Head of caudate nucleus (tissue), 42 donors: ENCODE data around the gene HAGH.

Experiments used
- DNase-seq, 42 donors: peaks; one replicate each; pipeline versions ENCODE4 v3.0.0 to v3.0.0-alpha.2; 2020 to 2021; ENCODE audit warnings: mixed read lengths in 7 of 42
- intact Hi-C: fragments of 100-400 bp; cut with DNase I; formaldehyde crosslinking; loops from one replicate; pipeline ENCODE4 v1.15.0; 2022

HAGH gene

DNA sequence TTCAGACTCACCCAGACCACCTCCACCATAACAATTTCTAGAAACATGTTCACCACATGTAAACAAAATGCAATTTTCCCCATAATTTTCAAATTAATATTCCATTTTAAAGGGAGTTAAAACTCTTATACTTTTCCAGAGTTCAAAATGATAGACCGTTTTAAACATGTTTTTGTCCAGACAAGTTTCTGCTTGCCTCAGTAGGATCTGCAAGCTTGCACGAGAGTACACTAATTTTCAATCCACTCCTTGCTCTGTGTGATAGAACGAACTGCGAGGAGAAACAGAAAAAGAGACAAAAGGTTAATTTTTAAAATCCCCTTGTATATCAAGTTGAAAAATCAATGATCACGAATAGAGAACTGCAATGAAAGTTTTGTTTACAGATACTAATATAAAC is 7.5 kb upstream of the HAGH start:
- intact Hi-C loops, result no loop called here
- no peak for DNase-seq

DNA sequence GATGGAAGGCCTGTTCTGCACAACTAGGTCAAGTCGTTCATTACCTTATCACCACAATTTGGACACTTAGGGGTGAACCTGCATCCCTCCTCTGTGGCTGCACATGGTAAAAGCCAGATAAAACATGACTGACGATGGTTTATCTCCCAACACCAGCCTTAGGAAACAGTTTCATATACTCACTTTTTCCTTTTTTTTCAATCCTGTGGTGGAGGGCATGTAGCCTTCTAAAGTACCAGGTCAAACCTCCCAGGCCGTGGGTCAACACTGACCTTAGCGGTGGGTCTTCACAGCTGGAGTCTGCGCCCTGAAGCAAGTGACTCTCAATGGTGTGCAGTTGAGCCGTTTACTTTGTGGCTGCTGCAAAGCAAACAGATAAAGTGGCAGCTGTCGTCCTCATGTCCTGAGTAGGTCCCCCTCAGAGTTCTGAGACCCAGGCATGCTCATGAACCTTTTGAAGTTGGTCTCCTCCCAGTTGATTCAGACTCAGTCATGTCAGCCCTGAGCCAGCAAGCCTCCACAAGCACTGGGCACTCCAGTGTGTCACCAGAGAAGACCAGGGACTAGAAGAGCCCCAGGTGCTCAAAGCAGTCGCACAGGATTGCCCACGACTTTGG is 6.3 kb upstream of the HAGH start:
- no peak for DNase-seq
- intact Hi-C loops, result no loop called here

DNA sequence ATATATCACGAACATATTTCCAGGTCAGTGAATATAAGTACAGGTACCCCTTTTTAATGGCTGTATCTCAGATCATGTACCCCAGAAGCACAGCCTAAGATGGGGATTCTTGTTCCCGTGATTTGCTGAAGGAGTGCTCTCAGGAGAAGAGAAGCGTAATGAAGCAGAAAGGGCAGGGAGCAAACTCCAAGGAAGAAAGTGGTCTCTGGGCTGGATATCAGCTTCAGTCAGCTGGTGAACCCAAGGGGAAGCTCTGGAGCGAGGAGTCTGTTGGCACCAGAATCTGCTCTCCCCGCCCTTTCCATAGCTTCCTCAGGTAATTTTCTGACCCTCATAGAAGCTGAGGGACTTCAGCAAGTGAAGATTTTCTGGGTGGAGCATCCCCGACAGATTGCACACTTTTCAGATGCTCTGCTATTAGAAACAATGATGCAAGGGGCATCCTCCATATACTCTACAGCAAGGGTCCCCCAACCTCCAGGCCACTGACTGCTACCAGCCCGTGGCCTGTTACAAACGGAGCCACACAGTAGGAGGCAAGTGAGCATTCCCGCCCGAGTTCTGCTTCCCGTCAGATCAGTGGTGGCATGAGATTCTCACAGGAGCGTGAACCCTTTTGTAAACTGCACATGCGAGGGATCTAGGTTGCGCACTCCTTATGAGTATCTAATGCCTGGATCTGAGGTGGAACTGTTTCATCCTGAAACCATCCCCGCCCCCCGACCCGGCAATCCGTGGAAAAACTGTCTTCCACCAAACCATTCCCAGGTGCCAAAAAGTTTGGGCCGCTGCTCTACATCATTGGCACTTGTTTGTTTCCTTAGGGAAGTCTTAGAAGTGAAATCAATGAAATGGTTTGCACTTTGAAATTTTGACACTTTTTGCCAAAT is 4.8 kb upstream of the HAGH start:
- intact Hi-C loops, result no loop called here
- DNase-seq, result no peak

DNA sequence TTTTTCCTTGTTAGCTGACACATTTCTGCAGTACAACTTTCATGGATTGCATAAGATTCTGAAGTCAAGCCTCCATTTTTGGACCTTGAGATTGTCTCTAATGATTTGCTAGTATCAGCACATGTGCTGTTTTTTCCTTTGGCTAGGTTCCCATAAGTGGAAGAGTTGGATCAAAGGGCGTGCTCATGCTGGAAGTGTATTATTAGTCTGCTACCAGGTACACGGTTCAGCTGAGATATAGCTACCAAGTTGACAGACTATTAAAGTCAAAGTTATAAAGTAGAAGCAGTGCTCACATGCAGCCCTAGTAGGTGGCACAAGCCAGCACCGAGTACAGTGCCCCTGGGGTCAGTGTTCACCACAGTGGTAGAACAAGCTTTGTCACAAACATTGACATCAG is 3.6 kb upstream of the HAGH start:
- intact Hi-C loops, result no loop called here
- no peak for DNase-seq

DNA sequence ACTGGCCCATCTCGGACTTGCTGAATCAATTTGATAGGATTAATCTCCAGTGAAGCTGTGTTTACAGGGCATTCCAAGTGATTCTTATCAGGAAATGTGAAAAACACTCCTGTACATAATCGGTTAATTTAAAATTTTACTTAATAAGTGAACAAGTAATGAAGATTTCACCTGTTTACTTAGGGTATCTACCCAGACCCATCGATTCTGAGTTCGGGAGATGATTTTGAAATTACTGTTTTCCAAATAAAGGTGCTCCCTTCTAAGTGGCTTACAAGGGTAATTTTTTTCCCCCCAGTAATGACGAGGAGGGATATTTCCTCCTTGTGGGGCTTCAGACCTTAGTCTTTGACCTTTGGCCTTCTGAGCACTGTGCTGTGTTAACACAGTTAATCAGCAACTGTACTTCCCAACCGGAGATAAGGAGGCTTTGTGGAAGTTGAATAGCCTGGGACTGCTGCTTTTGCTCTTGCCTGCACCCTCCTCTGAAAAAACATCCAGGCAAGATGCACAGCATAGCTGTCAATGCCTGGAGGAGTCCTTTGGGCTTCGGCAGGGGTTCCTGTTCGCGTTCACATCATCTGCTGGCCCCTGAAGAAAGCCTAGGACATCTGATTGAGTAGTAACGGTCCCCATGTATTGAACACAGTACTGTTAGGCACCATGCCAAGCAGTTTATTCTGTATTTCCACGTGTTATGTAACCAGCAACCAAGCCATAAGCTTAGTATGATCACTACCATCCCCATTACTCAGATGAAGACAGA is 2.2 kb upstream of the HAGH start:
- DNase-seq, result no peak
- intact Hi-C loops, result no loop called here

DNA sequence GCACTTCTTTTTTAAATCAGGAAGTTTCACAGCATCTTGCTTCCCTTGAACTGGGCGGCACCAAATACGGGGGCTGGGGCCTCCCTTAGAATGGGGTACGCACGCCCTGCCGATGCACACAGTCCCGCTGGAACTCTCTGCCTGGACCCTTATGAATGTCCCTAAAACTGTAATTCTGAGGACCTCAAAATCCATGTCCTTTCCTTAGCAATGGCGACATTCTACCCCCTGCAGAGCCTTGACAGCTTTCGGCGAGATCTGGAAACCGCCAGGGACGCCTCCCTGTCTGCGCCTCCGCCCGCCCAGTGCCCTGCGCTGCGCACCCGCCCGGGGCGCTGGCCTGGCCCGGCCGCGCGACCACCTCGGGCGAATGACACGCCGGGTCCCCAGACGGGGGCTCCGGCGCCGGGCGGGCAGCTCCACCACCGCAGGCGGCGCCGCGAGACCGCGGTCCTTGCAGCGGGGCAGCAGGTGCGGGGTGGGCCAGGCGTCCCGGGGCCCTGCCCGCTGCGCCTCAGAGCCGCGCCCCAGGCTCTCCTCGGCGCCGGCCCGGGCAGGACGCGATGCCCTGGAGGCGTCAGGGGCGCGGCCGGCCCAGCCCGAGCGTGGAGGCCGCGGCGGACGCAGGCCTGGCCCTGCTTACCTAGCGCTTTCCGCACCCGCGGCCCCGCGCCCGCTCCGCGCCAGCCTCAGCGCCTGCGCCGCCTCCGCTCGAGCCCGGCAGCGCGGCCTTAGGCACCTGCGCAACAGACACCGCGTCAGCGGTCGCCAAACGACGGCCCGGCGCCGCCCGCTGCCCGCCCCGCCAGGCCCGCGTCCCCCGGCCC is 548 bp downstream of the HAGH start:
- peak in 18 of 42 donors; percentile 7 to 75 (median 57) for DNase-seq
- intact Hi-C loops, result no loop called here

DNA sequence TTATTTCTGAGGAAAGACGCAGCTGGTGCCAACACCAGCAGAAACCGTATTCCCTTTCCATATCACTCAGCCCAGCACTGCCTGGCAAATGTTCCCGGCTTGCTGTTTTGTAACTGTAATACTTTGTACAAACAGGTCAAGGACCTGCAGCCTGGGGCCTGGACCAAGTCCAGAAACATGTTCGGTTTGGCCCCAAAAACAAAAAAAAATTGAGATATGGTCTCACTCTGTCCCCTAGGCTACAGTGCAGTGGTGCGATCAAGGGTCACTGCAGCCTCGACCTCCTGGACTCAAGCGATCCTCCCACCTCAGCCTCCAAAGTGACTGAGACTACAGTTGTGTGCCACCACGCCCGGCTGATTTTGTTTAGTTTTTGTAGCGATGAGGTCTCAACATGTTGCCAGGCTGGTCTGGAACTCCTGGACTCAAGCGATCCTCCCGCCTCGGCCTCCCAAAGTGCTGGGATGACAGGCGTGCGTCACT is 1.2 kb downstream of the HAGH start:
- intact Hi-C loops, result no loop called here

DNA sequence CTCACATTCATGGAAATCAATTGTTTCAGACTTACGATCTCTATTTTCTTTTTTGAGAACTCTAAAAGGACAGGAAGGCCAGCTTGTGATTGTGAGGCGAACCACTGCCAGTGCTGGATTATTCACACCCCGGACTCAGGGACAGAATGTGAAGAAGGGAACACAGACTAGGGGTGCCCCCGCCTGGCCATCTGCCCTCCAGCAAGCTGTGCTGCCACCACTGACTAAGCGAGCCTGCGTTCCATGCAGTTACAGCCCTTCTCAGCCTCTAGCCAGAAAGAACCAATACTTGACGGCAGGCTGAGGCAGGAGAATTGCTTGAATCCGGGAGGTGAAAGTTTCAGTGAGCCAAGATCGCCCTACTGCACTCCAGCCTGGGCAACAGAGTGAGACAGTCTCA is 2.8 kb downstream of the HAGH start:
- intact Hi-C loops, result no loop called here
- peak in 24 of 42 donors; percentile 2 to 69 (median 28) for DNase-seq

More for the DNA sequence above, 1.2 kb downstream of the HAGH start:
- peak in 2 of 42 donors; percentile 6 to 18 for DNase-seq

DNA sequence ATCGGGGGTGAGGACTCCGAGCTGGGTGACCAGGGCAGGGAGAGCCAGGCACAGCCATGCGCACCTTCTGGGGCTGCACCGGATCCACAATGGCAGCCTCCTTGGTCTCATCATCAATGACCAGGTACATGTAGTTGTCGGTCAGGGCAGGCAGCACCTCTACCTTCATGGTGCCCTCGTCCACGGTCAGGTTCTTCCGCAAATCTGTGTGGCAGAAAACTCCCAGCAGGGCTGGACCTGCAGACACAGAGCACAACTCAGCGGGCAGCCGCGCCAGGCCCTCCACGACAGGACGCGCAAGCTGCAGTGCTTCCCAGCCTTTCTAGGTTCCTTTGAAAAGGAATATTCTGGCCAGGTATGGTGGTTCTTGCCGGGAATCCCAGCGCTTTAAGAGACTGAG is 3.8 kb downstream of the HAGH start:
- intact Hi-C loops, result no loop called here
- DNase-seq, result peak in 1 of 42 donors; percentile 23

DNA sequence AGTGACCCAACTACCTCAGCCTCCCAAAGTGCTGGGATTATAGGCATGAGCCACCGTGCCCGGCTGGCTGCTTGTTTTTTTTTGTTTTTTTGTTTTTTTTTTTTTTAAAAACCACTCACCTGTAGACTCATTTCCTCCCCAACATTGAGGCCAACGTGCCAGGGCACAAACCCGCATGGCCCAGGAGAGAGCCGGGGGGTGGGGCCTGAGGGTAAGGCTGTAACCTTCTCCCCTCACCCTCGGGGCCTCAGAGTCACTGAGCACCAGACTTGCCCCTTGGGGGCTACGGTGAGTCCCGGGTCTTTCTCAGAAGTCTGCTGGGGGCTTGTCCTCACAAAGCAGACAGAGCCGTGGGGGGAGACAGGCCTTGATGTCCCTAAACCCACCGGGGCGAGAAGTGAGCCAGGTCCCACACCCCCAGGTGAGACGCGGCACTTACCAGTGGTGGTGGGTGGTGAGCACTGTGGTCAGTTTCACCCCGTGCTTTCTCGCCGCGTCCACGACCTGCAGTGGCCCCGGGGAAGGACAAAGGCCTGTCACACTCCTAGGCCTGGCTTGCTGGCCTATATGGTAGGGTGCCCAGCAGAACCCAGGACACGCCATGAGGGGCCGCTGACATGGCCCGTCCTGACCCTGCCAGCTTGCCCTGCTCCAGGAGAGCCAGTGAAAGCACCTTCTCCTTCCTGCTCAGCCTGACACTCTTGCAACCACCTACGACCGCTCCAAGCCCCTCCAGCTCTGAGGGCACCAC is 4.6 kb downstream of the HAGH start:
- peak in 1 of 42 donors; percentile 5 for DNase-seq
- intact Hi-C loops, result no loop called here

DNA sequence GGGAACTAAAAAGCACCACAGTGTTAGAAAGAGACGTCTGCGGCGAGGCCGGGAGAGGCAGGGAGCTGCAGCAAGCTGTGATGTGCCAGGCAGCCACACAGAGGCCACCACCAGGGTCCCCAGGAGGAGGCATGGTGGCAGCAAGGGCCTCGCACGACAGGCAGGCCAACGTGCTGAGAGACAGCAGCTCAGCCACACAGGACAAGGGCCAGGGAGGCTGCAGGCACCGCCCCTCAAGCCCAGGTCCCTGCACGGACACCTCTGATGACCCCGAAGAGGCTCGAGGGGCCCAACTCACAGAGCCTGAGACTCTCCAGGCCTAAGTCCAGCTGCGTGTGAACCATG is 5.7 kb downstream of the HAGH start:
- DNase-seq, result no peak
- intact Hi-C loops, result no loop called here

DNA sequence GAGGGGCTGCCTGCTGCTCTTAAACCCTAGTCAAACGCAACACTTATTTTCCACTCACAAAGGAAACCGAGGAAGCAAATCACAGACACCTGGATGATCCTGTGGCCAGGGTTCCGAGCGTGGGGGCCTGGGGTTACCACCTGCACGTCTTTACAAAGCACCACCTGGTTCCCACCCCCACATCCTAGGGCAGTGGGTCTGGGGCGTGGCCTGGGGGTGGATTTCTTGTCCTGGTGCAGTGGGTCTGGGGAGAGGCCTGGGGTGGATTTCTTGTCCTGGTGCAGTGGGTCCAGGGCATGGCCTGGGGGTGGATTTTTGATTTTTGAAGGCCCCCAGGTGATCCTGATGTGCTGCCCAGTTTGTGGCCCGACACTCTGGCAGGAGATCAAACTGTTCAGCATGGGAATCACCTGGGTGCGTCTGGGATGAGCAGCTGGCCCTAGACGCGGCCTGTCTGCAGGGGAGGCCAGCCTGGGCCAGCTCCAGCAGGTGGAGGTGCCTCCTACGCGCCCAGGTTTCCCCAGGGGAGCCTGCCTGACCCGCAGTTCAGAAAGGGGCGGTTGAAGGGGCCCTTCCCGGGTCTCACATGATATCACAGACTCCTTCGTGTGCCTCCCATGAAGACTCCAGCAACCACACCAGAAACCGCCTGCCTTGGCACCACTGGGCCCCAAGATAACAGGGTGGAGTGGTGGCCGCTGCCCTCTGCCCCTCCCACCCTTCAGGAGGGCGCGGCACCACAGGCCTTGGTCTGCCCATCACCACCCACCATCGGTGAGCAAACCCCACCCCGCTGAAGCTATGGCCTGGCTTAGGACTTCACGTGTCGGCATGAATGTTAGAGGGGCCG is 6.3 kb downstream of the HAGH start:
- intact Hi-C loops, result no loop called here
- peak in 2 of 42 donors; percentile 16 to 18 for DNase-seq

DNA sequence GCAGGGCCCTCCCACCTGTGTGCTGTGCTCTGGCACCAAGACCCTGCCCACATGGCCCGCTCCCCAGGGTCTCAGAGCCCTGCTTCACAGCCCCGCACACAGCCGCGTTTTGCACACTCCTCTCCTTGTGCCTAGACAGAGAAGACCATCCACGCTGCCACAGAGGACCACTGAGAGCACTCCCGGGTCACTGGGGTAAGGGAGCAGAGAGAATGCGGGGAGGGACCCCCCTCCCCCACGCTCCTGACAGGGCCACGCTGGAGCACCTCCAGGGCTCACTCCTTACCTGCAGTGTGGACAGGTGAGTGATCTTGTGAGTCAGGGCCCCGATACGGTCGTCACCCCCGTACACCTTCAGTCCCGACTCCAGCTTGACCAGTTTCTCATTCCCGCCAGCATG is 7.0 kb downstream of the HAGH start:
- DNase-seq, result peak in 2 of 42 donors; percentile 6 to 19
- intact Hi-C loops, result no loop called here

DNA sequence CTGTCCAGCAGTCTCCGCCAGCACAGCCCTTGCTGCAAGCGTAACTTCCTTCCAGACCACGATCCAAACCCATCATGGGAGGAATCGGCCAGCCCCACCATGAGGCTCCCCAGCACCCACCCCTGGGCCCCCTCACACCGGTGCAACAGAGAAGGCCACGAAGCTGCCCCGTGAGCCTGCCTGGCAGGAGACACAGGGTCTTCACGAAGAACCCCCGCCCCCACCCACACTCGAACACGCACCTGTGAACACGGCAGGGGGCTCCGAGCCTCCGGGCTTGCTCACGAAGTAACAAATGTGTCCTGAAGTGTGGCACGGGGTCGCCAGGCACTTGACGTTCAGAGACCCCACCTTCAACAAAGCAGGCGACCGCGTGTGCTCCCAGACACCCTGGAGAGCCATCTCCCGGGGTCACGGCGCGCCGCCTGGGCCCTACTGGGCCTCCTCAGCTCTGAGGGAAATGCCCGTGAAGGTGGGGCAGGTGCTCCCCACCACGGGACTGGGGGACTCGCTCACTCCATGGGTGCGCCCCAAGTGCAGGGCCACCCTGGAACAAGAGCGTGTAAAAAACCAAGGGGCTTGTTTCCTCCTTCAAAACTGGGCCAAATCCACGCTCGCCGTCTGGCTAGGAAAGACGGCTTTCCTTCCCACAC is 7.6 kb downstream of the HAGH start:
- intact Hi-C loops, result no loop called here
- DNase-seq, result peak in 1 of 42 donors; percentile 10

DNA sequence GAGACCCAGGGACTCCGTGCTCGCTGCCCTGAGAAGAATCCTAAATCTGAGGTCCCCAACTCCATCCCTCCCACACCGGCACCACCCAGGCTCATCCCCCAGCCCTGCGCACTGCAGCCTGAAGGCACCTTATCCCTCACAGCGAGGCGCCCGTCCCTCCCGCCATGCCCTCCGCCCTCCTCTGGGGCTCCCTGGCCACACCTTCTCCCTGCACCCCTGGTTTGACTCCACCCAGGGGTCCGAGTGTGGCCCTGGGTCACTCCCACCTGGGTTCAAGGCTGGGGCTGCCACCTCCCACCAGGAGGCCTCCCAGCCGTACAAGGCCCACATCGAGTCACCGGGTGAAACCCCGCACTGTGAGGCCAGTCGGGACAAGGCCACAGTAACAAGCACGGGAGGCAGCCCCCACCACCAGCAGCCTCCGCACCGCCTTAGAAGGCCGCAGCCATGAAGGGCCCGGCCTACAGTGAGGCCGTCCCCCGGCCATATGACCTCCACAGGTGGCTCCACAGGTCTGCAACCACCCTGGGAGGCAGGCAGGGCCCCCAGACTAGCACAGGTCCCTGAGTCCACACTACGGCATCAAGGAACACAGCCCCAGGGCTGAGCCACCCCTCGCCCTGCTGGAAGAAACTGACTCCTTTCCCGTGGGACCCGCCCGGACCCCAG is 8.3 kb downstream of the HAGH start:
- intact Hi-C loops, result no loop called here
- DNase-seq, result no peak

DNA sequence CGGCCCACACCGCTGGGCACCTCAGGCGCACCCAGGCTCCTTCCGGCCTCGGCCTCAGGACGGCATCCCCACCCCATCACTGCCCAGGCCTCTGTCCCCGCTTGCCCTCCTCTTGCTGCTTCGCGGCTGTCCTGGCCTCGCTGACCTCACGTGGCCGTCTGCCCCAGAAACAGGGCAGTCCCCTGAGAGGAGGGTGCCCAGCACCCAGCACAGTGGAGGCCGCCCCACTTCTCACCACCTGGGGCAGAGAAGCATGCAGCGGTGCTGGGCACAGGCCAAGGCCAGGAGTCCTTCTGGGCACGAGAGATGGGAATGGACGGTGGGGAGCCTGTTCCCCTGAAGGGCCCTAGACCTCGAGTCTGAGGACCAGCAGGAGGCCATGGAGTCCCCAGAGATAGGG is 8.9 kb downstream of the HAGH start:
- no peak for DNase-seq
- intact Hi-C loops, result no loop called here

DNA sequence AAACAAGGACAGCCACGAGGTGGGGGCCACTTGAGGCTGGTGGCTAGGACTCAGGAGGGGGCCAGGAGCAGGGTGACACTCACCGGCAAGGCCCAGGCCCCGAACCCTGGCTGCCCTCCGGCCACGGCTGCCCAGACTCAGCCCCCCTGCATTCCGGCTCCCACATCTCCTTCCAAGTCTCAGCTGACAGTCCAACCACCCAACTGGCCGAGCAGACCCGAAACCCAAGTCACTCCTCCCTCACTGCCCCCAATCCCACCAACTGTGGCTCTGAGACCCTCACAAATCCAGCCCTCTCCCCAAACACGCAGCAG is 9.4 kb downstream of the HAGH start:
- intact Hi-C loops, result no loop called here
- DNase-seq, result no peak
